Natural killer cell (primary cell): Measurements from ENCODE around the gene KRT74. TPM values are rescaled to one million over a fixed set of nuclear protein-coding genes. Genes with fewer than 3 reads are reported as not detected.

Experiments used
- ATAC-seq, 3 donors: fragments of 150-1000 bp in 2 of 3; fragments of 200-7000 bp in 1 of 3; cut with Tn5 transposase; 1 replicate in 1 of 3; 2 replicates in 2 of 3; pipeline ENCODE4 v1.10.0; 2021; ENCODE audit warnings: mild to moderate bottlenecking in 2 of 3, moderate library complexity in 2 of 3
- DNase-seq, 2 donors: peaks; one replicate each; pipeline versions ENCODE4 v3.0.0 to v3.0.0-alpha.2; 2013 to 2021; ENCODE audit warnings: mixed read lengths in 1 of 2
- H3K27ac ChIP-seq: one replicate; pipeline ENCODE4 v1.5.1; 2013; ENCODE audit warnings: mild to moderate bottlenecking, low read length
- H3K27me3 ChIP-seq: one replicate; pipeline ENCODE4 v1.6.1; 2013; ENCODE audit warnings: low read length; ENCODE audit not compliant: control insufficient read depth, insufficient read depth
- H3K36me3 ChIP-seq: one replicate; pipeline ENCODE4 v1.6.1; 2013; ENCODE audit warnings: low read length; ENCODE audit not compliant: control insufficient read depth, insufficient read depth
- H3K4me1 ChIP-seq: one replicate; pipeline ENCODE4 v1.6.1; 2013; ENCODE audit warnings: low read length; ENCODE audit not compliant: control insufficient read depth, insufficient read depth
- H3K4me3 ChIP-seq: one replicate; pipeline ENCODE4 v1.5.1; 2013; ENCODE audit warnings: low read length
- H3K9me3 ChIP-seq: one replicate; pipeline ENCODE4 v1.6.1; 2013; ENCODE audit warnings: low read length; ENCODE audit not compliant: control insufficient read depth, insufficient read depth
- H3K27ac Mint-ChIP-seq, 2 donors: one replicate each; pipeline ENCODE4 v1.8.0; 2022; ENCODE audit warnings: mild to moderate bottlenecking in 2 of 2, mixed read lengths in 2 of 2, moderate library complexity in 1 of 2
- H3K27me3 Mint-ChIP-seq, 2 donors: one replicate each; pipeline ENCODE4 v1.8.0; 2022; ENCODE audit warnings: low read depth in 2 of 2, mixed read lengths in 2 of 2
- H3K36me3 Mint-ChIP-seq: one replicate; pipeline ENCODE4 v1.8.0; 2022; ENCODE audit warnings: mixed read lengths
- H3K4me1 Mint-ChIP-seq, 2 donors: one replicate each; pipeline ENCODE4 v1.8.0; 2022; ENCODE audit warnings: mixed read lengths in 2 of 2
- H3K4me3 Mint-ChIP-seq: one replicate; pipeline ENCODE4 v1.8.0; 2022; ENCODE audit warnings: mild to moderate bottlenecking, moderate library complexity, mixed read lengths
- H3K9me3 Mint-ChIP-seq, 2 donors: one replicate each; pipeline ENCODE4 v1.8.0; 2022; ENCODE audit warnings: mixed read lengths in 2 of 2
- WGBS: methylation state at CpG from one replicate; pipeline ENCODE4 v1.1.7; 2013; ENCODE audit warnings: missing lambda C conversion rate; ENCODE audit not compliant: insufficient coverage; 5-methylcytosine and 5-hydroxymethylcytosine counted together
- intact Hi-C: fragments of 100-400 bp; cut with micrococcal nuclease; formaldehyde crosslinking; loops from one replicate; pipeline ENCODE4 v1.14.2; 2022
- total RNA-seq, 4 donors: library from RNA; stranded (reverse); fragments of 120-200 nt in 1 of 4; gene quantifications; one replicate each; pipeline versions ENCODE4 v1.2.3 to v1.2.4, GENCODE V29; 2013 to 2022
- TF ChIP-seq, protein P1 (sequence below): fragments of 200-600 bp; IDR thresholded peaks from one replicate; pipeline ENCODE4 v1.8.0; 2022; ENCODE audit warnings: antibody characterized with exemption

KRT74 gene
- total RNA-seq, 3 donors from 2014 or later (not counting 1 experiment from before 2014, with no cell fraction given) = 0.38 to 1.2 (median 0.38) TPM

DNA sequence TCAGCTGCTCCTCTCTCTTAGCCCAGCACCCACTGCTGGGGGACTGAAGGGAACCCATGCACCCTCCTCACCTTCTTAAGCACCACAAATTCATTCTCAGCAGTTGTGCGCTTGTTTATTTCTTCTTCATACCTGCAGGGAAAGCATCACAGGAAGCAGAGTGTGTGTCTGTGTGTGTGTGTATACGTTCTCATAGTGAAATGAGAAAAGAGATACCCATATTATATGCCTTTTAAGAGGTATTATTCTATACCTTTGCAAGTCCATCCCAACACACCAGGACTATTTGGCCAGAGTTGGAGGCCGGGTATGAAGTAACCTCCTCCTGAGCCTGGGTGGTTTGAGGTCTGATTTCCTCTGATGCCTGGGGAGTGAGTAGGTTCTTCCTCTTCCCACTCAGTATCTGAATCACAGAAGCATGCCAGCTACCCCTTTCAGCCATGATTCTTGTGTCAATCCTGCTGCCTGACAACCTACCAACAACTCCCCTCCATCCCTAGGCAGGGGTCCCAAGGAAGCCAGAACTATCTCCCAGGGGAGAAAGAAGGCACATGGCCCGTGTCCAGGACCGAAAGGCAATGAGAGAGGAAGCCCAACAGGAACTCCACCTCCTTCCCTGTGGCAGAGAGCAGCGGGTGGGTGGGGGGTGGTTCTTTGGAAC is 41.7 kb upstream of the KRT74 start:
- H3K4me3 ChIP-seq = no peak overlapping the region
- H3K4me3 Mint-ChIP-seq = no peak overlapping the region
- peak overlapping the region; percentile 20 to 43 for H3K27ac Mint-ChIP-seq
- H3K27ac ChIP-seq = no peak overlapping the region
- H3K9me3 ChIP-seq = no peaks in the 10 kb centered on the region
- intact Hi-C loops = no loop called here
- DNase-seq = peak in 1 of 2 donors; percentile 39
- no peaks in the 10 kb centered on the region for H3K9me3 Mint-ChIP-seq
- H3K27me3 Mint-ChIP-seq = peaks cover 0 to 9% of the 10 kb centered on the region in 2 donors
- peaks cover 49 to 52% of the 10 kb centered on the region in 2 donors for H3K4me1 Mint-ChIP-seq
- TF ChIP-seq, protein P1, sequence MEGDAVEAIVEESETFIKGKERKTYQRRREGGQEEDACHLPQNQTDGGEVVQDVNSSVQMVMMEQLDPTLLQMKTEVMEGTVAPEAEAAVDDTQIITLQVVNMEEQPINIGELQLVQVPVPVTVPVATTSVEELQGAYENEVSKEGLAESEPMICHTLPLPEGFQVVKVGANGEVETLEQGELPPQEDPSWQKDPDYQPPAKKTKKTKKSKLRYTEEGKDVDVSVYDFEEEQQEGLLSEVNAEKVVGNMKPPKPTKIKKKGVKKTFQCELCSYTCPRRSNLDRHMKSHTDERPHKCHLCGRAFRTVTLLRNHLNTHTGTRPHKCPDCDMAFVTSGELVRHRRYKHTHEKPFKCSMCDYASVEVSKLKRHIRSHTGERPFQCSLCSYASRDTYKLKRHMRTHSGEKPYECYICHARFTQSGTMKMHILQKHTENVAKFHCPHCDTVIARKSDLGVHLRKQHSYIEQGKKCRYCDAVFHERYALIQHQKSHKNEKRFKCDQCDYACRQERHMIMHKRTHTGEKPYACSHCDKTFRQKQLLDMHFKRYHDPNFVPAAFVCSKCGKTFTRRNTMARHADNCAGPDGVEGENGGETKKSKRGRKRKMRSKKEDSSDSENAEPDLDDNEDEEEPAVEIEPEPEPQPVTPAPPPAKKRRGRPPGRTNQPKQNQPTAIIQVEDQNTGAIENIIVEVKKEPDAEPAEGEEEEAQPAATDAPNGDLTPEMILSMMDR = no peak
- H3K36me3 Mint-ChIP-seq = no peaks in the 10 kb centered on the region
- no peaks in the 10 kb centered on the region for H3K36me3 ChIP-seq
- H3K27me3 ChIP-seq = no peaks in the 10 kb centered on the region
- ATAC-seq = no peak
- WGBS = 22% methylated on average over 3 of the region's 6 CpGs
- H3K4me1 ChIP-seq = peaks cover 17% of the 10 kb centered on the region

DNA sequence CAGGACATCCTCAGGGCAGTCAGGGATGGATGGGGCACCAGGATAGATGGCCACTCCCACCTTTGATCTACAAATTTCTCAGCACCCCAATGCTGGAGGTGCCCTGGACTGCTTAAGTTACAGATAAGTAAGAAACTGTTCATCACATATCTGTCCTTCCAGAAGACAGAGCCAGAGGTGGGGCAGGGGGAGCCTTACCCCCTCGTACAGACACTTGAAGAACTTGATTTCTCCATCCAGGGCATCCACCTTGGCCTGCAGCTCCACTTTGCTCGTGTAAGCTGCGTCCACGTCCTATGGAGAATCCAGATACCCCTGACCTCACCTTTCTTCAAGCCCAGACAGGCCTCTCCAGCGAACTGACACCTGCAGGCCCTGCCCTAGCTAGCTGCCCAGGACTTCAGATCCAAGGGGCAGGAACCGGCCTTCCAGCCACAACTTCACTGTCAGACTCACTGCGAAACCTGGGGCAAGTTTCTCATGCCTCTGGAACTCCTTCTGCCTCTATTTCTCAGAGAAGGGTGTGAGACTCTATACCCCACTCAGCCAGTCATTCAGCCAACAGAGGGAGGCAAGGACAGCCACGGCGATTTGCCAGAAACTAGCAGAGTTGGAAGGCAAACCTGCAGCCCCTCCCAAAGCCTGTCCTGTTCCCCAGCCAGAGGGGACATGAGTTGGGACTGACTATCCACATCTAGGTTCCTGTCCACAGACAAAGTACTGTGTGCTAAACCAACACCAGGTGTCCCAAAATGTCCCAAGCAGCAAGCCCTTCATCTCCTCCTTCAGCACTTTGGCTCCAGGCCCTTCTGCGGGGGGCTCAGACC is 41.0 kb upstream of the KRT74 start:
- peaks cover 57% of the 10 kb centered on the region in 2 donors for H3K4me1 Mint-ChIP-seq
- H3K9me3 ChIP-seq = no peaks in the 10 kb centered on the region
- no peaks in the 10 kb centered on the region for H3K27me3 ChIP-seq
- no peak for ATAC-seq
- H3K4me3 ChIP-seq = no peak overlapping the region
- no peak overlapping the region for H3K27ac ChIP-seq
- TF ChIP-seq, protein P1 = no peak
- no peaks in the 10 kb centered on the region for H3K9me3 Mint-ChIP-seq
- no peak overlapping the region for H3K4me3 Mint-ChIP-seq
- no peaks in the 10 kb centered on the region for H3K36me3 ChIP-seq
- WGBS = 89% methylated on average over 10 of the region's 10 CpGs
- H3K27ac Mint-ChIP-seq = peak overlapping the region; percentile 53 to 59
- no peak for DNase-seq
- peaks cover 0 to 9% of the 10 kb centered on the region in 2 donors for H3K27me3 Mint-ChIP-seq
- intact Hi-C loops = no loop called here
- H3K36me3 Mint-ChIP-seq = no peaks in the 10 kb centered on the region
- H3K4me1 ChIP-seq = peaks cover 23% of the 10 kb centered on the region

DNA sequence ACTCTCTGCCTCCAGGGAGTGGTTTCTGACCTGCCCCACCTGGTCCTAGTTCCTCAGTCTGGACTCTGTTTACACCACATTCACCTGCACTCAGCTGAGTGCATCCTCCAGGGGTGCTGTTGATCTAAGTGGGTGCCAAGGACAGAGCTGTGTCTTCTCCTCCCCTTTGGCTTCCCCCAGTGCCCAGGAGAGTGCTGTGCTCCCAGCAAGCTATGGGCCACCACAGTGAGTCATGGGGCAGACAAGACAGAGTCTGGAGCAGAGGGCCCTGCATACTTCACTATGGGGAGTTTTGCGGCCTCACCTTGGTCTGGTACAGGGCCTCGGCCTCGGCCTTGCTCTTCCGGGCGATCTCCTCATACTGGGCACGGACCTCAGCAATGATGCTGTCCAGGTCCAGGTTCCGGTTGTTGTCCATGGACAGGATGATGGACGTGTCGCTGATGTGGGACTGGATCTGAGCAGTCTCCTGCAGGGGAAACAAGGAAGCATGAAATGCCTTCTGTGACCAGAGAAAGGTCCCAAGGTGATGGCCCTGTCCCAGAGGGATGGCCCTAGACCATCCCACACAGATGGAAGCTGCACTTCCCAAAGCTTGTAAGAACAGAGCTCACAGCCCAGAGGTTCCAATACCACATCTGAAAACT is 39.9 kb upstream of the KRT74 start:
- Histone ChIP-seq H3K27ac (no peak overlapping the region), H3K4me3 (no peak overlapping the region), H3K27me3 (no peaks in the 10 kb centered on the region), H3K4me1 (peaks cover 30% of the 10 kb centered on the region), H3K9me3 (no peaks in the 10 kb centered on the region), H3K36me3 (no peaks in the 10 kb centered on the region)
- ATAC-seq = no peak
- TF ChIP-seq, protein P1 = no peak
- H3K36me3 Mint-ChIP-seq = no peaks in the 10 kb centered on the region
- peak overlapping the region; percentile 53 to 59 for H3K27ac Mint-ChIP-seq
- peaks cover 0 to 6% of the 10 kb centered on the region in 2 donors for H3K27me3 Mint-ChIP-seq
- DNase-seq = no peak
- H3K4me3 Mint-ChIP-seq = no peak overlapping the region
- H3K9me3 Mint-ChIP-seq = no peaks in the 10 kb centered on the region
- WGBS = 96% methylated on average over 9 of the region's 9 CpGs
- intact Hi-C loops = no loop called here
- H3K4me1 Mint-ChIP-seq = peaks cover 59 to 67% of the 10 kb centered on the region in 2 donors
